Bronchial epithelial cell (primary cell): Measurements from ENCODE around the gene SLC12A7. TPM values are rescaled to one million over a fixed set of nuclear protein-coding genes. Genes with fewer than 3 reads are reported as not detected.

Experiments used
- DNase-seq: peaks from one replicate; pipeline ENCODE4 v3.0.0-alpha.2; 2010; ENCODE audit warnings: low read depth
- FAIRE-seq: peaks from 2 replicates; lab custom pipeline; 2011; peaks lifted over from hg19 to GRCh38; lab: Jason Lieb, UNC
- H3K27me3 ChIP-seq: 2 replicates; pipeline ENCODE4 v1.5.1; 2011; ENCODE audit warnings: low read length; ENCODE audit not compliant: control insufficient read depth, insufficient read depth
- H3K36me3 ChIP-seq: 2 replicates; pipeline ENCODE4 v1.5.1; 2011; ENCODE audit warnings: low read length; ENCODE audit not compliant: control insufficient read depth, insufficient read depth
- H3K4me3 ChIP-seq: 2 replicates; pipeline ENCODE4 v1.5.1; 2011; ENCODE audit warnings: mild to moderate bottlenecking, low read depth, low read length, control low read depth
- CTCF ChIP-seq: IDR thresholded peaks from 2 replicates; pipeline ENCODE4 v1.5.1; 2011; ENCODE audit warnings: mild to moderate bottlenecking, moderate library complexity, low read length, control low read depth, inconsistent platforms; ENCODE audit not compliant: insufficient read depth, severe bottlenecking
- total RNA-seq: library from RNA; depleted of rRNA; stranded (reverse); fragments of >200 nt; gene quantifications from 2 replicates; pipeline ENCODE4 v1.2.1, GENCODE V29; 2014

Gene SLC12A7
- total RNA-seq, 1 donor from 2014 or later: 10.3 TPM

- peaks cover 39% of the 10 kb centered on the region for H3K27me3 ChIP-seq
- FAIRE-seq (no peak), DNase-seq (no peak)
- TF ChIP-seq CTCF: no peak
- no peak overlapping the region for H3K4me3 ChIP-seq
- H3K36me3 ChIP-seq: no peaks in the 10 kb centered on the region
Observed at GRCh38 chr5:1009359-1010180, 102.3 kb downstream of the SLC12A7 start.

GRCh38 chr5:1008451-1009358, 103.2 kb downstream of the SLC12A7 start, which contains the start of gene NKD2:
TSS of gene NKD2 (plus strand) at chr5:1008802. CDS start at chr5:1009058, 256 bp downstream.
- TF ChIP-seq CTCF: peak; percentile 46
- Histone ChIP-seq H3K27me3 (peaks cover 39% of the 10 kb centered on the region), H3K36me3 (no peaks in the 10 kb centered on the region), H3K4me3 (peak within 1 kb of the TSS; percentile 8)
- DNase-seq: no peak
- FAIRE-seq: no peak

DNA sequence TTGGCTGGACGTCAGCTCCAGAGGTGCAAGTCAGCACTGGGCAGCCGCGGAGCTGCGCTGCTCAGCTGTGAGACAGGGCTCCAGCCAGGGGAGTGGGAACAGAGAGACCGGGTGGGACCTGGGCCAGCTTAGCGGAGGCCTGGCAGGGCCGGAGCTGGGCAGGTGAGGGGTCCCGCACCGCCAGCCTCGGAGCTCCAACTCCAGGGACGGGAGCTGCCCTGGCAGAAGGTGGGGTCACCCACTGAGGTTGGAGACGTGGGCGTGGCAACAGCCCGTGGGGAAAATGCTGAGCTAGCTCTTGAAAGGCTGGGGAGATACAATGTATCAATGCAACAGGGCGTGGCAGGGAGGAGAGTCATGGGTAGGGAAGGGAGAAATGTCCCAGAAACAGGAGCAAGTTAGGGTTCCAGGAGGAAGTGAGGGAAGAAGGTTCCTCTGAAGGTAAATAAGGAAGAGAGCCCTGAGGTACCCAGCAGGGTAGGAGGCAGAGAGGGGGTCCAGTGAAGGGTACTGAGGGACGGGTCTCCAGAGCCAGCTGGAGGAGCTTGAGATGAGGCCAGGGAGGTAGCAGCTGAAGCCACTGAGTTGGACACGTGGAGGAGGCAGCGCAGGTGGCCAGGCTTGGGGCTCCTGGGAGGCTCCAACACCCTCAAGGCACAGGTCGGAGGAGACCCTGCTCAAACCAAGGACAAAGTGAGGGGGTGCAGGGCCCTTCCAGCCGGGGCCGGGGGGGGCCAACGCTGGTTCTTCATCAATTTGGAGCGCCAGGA, 104.0 kb downstream of the SLC12A7 start:
- peaks cover 39% of the 10 kb centered on the region for H3K27me3 ChIP-seq
- no peak for DNase-seq
- TF ChIP-seq CTCF: no peak
- no peak overlapping the region for H3K4me3 ChIP-seq
- H3K36me3 ChIP-seq: no peaks in the 10 kb centered on the region
- FAIRE-seq: no peak

DNA sequence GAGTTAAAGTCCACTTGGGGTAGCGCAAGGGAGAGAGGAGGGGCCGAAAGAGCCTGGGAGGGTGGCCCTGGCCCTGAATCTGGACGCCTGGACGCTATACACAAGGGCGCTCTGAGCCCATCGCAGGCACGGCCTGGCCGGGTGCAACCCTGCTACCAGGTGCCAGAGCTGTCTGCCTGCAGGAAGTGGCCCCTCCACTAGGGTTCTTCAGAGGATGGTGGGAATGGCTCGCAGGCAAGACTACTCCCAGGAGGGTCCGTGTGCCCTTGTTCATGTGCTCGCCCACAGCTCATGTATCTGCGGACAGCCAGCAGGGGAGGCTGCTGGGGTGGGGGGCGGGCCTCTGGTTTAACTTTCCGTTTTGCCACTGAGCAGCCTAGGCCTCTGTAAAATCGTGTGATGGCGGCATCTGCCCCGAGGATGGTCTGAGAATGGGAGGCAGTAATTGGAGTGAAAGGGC, 104.6 kb downstream of the SLC12A7 start:
- DNase-seq (no peak), FAIRE-seq (no peak)
- no peak overlapping the region for H3K4me3 ChIP-seq
- no peaks in the 10 kb centered on the region for H3K36me3 ChIP-seq
- no peak for TF ChIP-seq CTCF
- peaks cover 39% of the 10 kb centered on the region for H3K27me3 ChIP-seq

DNA sequence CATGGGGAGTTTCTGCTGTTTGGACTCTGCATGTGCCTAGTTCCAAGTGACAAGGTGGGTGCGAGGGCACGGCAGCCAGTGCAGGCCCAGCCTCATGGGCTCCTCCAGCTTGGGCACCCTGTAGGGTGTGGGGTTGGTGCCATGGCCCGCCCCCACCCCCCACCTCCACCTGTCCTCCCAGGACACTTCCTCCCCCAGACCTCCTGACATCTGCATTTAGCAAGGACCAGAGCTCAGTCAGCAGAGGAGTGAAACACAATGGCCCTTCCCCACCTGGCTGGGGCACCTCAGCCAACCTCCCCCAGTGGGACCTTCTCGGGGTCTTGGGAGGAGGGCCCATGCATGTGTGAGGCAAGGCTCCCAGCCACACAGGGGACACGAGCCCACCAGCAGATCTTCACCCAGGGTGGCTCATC, 105.2 kb downstream of the SLC12A7 start:
- TF ChIP-seq CTCF: no peak
- H3K27me3 ChIP-seq: peaks cover 40% of the 10 kb centered on the region
- H3K36me3 ChIP-seq: no peaks in the 10 kb centered on the region
- DNase-seq: no peak
- no peak overlapping the region for H3K4me3 ChIP-seq
- FAIRE-seq: no peak
